BLaER1 treated with 17β-estradiol and CSF1 and Interleukin-3, amounts not matched to agents 10 nM and 100 nM (cell line): ENCODE data around the gene GOLPH3.

Experiments
- H3K27ac ChIP-seq, 11 experiments: shearing (Covaris generic); formaldehyde crosslinking; 2 replicates each; pipeline ENCODE4 v1.8.1; 2022
- H3K27me3 ChIP-seq, 11 experiments: shearing (Covaris generic); formaldehyde crosslinking; 2 replicates each; pipeline ENCODE4 v1.8.1; 2022
- H3K36me3 ChIP-seq, 11 experiments: shearing (Covaris generic); formaldehyde crosslinking; 2 replicates each; pipeline ENCODE4 v1.8.1; 2022
- H3K4me1 ChIP-seq, 10 experiments: shearing (Covaris generic); formaldehyde crosslinking; 2 replicates each; pipeline ENCODE4 v1.8.1; 2022
- H3K4me2 ChIP-seq, 11 experiments: shearing (Covaris generic); formaldehyde crosslinking; 2 replicates each; pipeline ENCODE4 v1.8.1; 2022
- H3K4me3 ChIP-seq, 10 experiments: shearing (Covaris generic); formaldehyde crosslinking; 2 replicates each; pipeline ENCODE4 v1.8.1; 2022
- H3K9ac ChIP-seq, 11 experiments: shearing (Covaris generic); formaldehyde crosslinking; 2 replicates each; pipeline ENCODE4 v1.8.1; 2022
- H3K9me3 ChIP-seq, 11 experiments: shearing (Covaris generic); formaldehyde crosslinking; replicated peaks in 1 of 11; 2 replicates each; pipeline ENCODE4 v1.8.1; 2022
- H4K20me1 ChIP-seq, 11 experiments: shearing (Covaris generic); formaldehyde crosslinking; 2 replicates each; pipeline ENCODE4 v1.8.1; 2022
- Cebpa-rat ChIP-seq, 11 experiments: shearing (Covaris generic); IDR thresholded peaks; 2 replicates each; pipeline ENCODE4 v1.8.1; 2022

The GOLPH3 gene

DNA sequence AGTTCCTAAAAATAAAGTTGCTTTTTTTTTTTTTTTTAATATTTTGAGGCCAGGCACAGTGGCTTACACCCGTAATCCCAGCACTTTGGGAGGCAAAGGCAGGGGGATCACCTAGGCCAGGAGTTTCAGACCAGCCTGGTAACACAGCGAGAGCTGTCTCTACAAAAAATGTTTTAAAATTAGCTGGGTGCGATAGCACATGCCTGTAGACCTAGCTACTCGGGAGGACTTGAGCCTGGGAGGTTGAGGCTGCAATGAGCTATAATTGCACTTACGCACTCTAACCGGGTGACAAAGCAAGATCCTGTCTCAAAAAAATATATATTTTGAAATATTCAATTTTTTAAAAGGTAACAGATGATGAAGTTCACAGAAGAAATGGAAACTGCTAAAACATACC, 22.9 kb downstream of the GOLPH3 start:
- H3K4me2 ChIP-seq, result peak overlapping the region in 2 of 11 experiments; percentile 20 to 26; a peak in 1 of 22 replicates
- no peak overlapping the region for H3K4me3 ChIP-seq
- H3K27ac ChIP-seq, result no peak overlapping the region
- H3K27me3 ChIP-seq, result no peaks in the 10 kb centered on the region
- no peak for TF ChIP-seq Cebpa-rat (IDR thresholded peaks at IDR 0.05)
- H4K20me1 ChIP-seq, result peaks cover 72 to 100% (median 100%) of the 10 kb centered on the region in 11 experiments
- peak overlapping the region in 2 of 11 experiments; percentile 24 to 28; a peak in 1 of 22 replicates for H3K9ac ChIP-seq
- peaks cover 48 to 92% (median 81%) of the 10 kb centered on the region in 11 experiments for H3K36me3 ChIP-seq
- H3K4me1 ChIP-seq, result peaks cover 0 to 69% (median 0%) of the 10 kb centered on the region in 10 experiments; a peak in 5 of 20 replicates
- peaks cover 0 to 29% (median 17%) of the 10 kb centered on the region in 11 experiments; a peak in 14 of 22 replicates for H3K9me3 ChIP-seq

- peaks cover 72 to 100% (median 100%) of the 10 kb centered on the region in 11 experiments for H4K20me1 ChIP-seq
- H3K4me2 ChIP-seq, result no peak overlapping the region
- H3K27me3 ChIP-seq, result no peaks in the 10 kb centered on the region
These were observed 23.8 kb downstream of the GOLPH3 start for GRCh38 chr5:32150366-32150765.

GRCh38 chr5:32147959-32148358, 26.2 kb downstream of the GOLPH3 start:
- Histone ChIP-seq H3K9ac (no peak overlapping the region), H3K4me2 (no peak overlapping the region; a peak in 1 of 22 replicates), H3K4me3 (no peak overlapping the region), H3K9me3 (peaks cover 0 to 44% (median 32%) of the 10 kb centered on the region in 11 experiments; a peak in 17 of 22 replicates), H4K20me1 (peaks cover 71 to 100% (median 96%) of the 10 kb centered on the region in 11 experiments), H3K27ac (no peak overlapping the region), H3K27me3 (no peaks in the 10 kb centered on the region), H3K4me1 (peaks cover 0 to 62% (median 0%) of the 10 kb centered on the region in 10 experiments; a peak in 6 of 20 replicates), H3K36me3 (peaks cover 64 to 92% (median 82%) of the 10 kb centered on the region in 11 experiments)
- no peak for TF ChIP-seq Cebpa-rat (IDR thresholded peaks at IDR 0.05)

More at GRCh38 chr5:32150366-32150765, 23.8 kb downstream of the GOLPH3 start:
- no peak overlapping the region for H3K9ac ChIP-seq
- H3K27ac ChIP-seq, result no peak overlapping the region
- no peak overlapping the region for H3K4me3 ChIP-seq
- peaks cover 0 to 70% (median 0%) of the 10 kb centered on the region in 10 experiments; a peak in 6 of 20 replicates for H3K4me1 ChIP-seq
- peaks cover 0 to 32% (median 20%) of the 10 kb centered on the region in 11 experiments; a peak in 15 of 22 replicates for H3K9me3 ChIP-seq
- no peak for TF ChIP-seq Cebpa-rat (IDR thresholded peaks at IDR 0.05)
- H3K36me3 ChIP-seq, result peaks cover 48 to 92% (median 81%) of the 10 kb centered on the region in 11 experiments

GRCh38 chr5:32147236-32147635, 26.9 kb downstream of the GOLPH3 start:
- Histone ChIP-seq H3K36me3 (peaks cover 58 to 85% (median 74%) of the 10 kb centered on the region in 11 experiments), H3K27ac (no peak overlapping the region), H3K4me1 (peaks cover 0 to 62% (median 0%) of the 10 kb centered on the region in 10 experiments; a peak in 6 of 20 replicates), H4K20me1 (peaks cover 66 to 99% (median 89%) of the 10 kb centered on the region in 11 experiments), H3K4me2 (no peak overlapping the region), H3K4me3 (no peak overlapping the region), H3K9me3 (peaks cover 0 to 37% (median 27%) of the 10 kb centered on the region in 11 experiments; a peak in 17 of 22 replicates), H3K27me3 (no peaks in the 10 kb centered on the region), H3K9ac (no peak overlapping the region)
- no peak for TF ChIP-seq Cebpa-rat (IDR thresholded peaks at IDR 0.05)

DNA sequence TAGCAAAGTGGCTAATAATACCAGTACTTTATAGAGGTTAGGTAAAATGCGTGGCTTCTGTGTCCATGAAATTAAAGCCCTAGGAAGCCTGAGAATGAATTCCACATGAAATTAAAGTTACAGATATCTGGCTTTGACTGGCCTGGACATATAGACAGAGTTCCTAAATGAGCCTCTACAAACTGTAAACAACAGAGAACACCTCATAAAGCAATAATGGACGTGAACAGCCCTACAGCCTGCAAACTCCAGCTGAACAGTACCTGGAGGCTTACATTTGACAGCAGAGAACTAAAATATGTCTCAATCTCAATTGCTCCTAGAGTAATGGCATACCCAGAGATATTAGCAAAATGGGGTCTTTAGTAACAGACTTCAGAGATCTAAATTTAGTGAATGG, 28.7 kb downstream of the GOLPH3 start:
- Histone ChIP-seq H3K4me2 (peak overlapping the region in 2 of 11 experiments; percentile 5 to 35; a peak in 1 of 22 replicates), H3K9me3 (peaks cover 0 to 37% (median 27%) of the 10 kb centered on the region in 11 experiments; a peak in 17 of 22 replicates), H3K36me3 (peaks cover 65 to 83% (median 76%) of the 10 kb centered on the region in 11 experiments), H3K9ac (peak overlapping the region in 1 of 11 experiments; percentile 26; a peak in 1 of 22 replicates), H4K20me1 (peaks cover 59 to 96% (median 82%) of the 10 kb centered on the region in 11 experiments), H3K4me3 (no peak overlapping the region), H3K4me1 (peaks cover 0 to 51% (median 0%) of the 10 kb centered on the region in 10 experiments; a peak in 5 of 20 replicates), H3K27me3 (no peaks in the 10 kb centered on the region), H3K27ac (no peak overlapping the region)
- TF ChIP-seq Cebpa-rat (IDR thresholded peaks at IDR 0.05), result no peak

GRCh38 chr5:32144378-32145207, 29.5 kb downstream of the GOLPH3 start:
- H4K20me1 ChIP-seq, result peaks cover 58 to 96% (median 83%) of the 10 kb centered on the region in 11 experiments
- peaks cover 0 to 46% (median 0%) of the 10 kb centered on the region in 10 experiments; a peak in 5 of 20 replicates for H3K4me1 ChIP-seq

GRCh38 chr5:32143617-32144377, 30.3 kb downstream of the GOLPH3 start:
- Histone ChIP-seq H3K9me3 (peaks cover 0 to 33% (median 23%) of the 10 kb centered on the region in 11 experiments; a peak in 17 of 22 replicates), H3K4me2 (no peak overlapping the region), H3K9ac (no peak overlapping the region), H3K27me3 (no peaks in the 10 kb centered on the region), H4K20me1 (peaks cover 56 to 96% (median 83%) of the 10 kb centered on the region in 11 experiments), H3K4me3 (no peak overlapping the region), H3K4me1 (peaks cover 0 to 41% (median 0%) of the 10 kb centered on the region in 10 experiments; a peak in 5 of 20 replicates), H3K27ac (no peak overlapping the region), H3K36me3 (peaks cover 71 to 87% (median 82%) of the 10 kb centered on the region in 11 experiments)
- no peak for TF ChIP-seq Cebpa-rat (IDR thresholded peaks at IDR 0.05)

More at GRCh38 chr5:32144378-32145207, 29.5 kb downstream of the GOLPH3 start:
- no peak overlapping the region for H3K4me3 ChIP-seq
- no peaks in the 10 kb centered on the region for H3K27me3 ChIP-seq
- H3K4me2 ChIP-seq, result peak overlapping the region in 1 of 11 experiments; percentile 35; a peak in 1 of 22 replicates
- peaks cover 0 to 34% (median 27%) of the 10 kb centered on the region in 11 experiments; a peak in 17 of 22 replicates for H3K9me3 ChIP-seq
- no peak for TF ChIP-seq Cebpa-rat (IDR thresholded peaks at IDR 0.05)
- H3K27ac ChIP-seq, result no peak overlapping the region
- peak overlapping the region in 2 of 11 experiments; percentile 20 to 26; a peak in 2 of 22 replicates for H3K9ac ChIP-seq
- peaks cover 71 to 87% (median 82%) of the 10 kb centered on the region in 11 experiments for H3K36me3 ChIP-seq

- H3K27ac ChIP-seq, result no peak overlapping the region
- TF ChIP-seq Cebpa-rat (IDR thresholded peaks at IDR 0.05), result no peak
- H4K20me1 ChIP-seq, result peaks cover 32 to 96% (median 80%) of the 10 kb centered on the region in 11 experiments; a peak in 21 of 22 replicates
- 0 out of 20 replicates have a peak, but pooled peaks cover 0 to 11% (median 0%) of the 10 kb centered on the region in 10 experiments for H3K4me1 ChIP-seq
- H3K9me3 ChIP-seq, result peaks cover 0 to 6% (median 2%) of the 10 kb centered on the region in 11 experiments; a peak in 8 of 22 replicates
- H3K9ac ChIP-seq, result no peak overlapping the region
- no peaks in the 10 kb centered on the region for H3K27me3 ChIP-seq
- H3K4me3 ChIP-seq, result no peak overlapping the region
- peaks cover 74 to 90% (median 81%) of the 10 kb centered on the region in 11 experiments for H3K36me3 ChIP-seq
- no peak overlapping the region for H3K4me2 ChIP-seq
These were observed 35.2 kb downstream of the GOLPH3 start for GRCh38 chr5:32138839-32139493.
